ENCODE measurements around the gene KIAA0753. TPM values are rescaled to one million over a fixed set of nuclear protein-coding genes. Genes with fewer than 3 reads are reported as not detected.

Gene KIAA0753
- total RNA-seq, 1 donor from 2014 or later, result 8.9 TPM

Other genes starting within 250 kb of the KIAA0753 start
- not detected in 2 replicates for gene AIPL1, start 205.6 kb downstream of the KIAA0753 start, total RNA-seq
- 24.3 and 47.6 TPM in 2 replicates for gene PIMREG, start 196.3 kb downstream of the KIAA0753 start, total RNA-seq
- gene PITPNM3, start 84.2 kb downstream of the KIAA0753 start, total RNA-seq, result 0.74 and 1.6 TPM in 2 replicates
- gene TXNDC17, start 349 bp upstream of the KIAA0753 start, total RNA-seq, result 94.6 and 100 TPM in 2 replicates
- 17.6 and 19.1 TPM in 2 replicates for gene MED31, start 10.9 kb upstream of the KIAA0753 start, total RNA-seq
- gene C17orf100, start 11.1 kb upstream of the KIAA0753 start, total RNA-seq, result 0.35 and 0.40 TPM in 2 replicates
- gene SLC13A5, start 72.7 kb upstream of the KIAA0753 start, total RNA-seq, result not detected in 2 replicates
- 11.5 and 23.9 TPM in 2 replicates for gene XAF1, start 115.3 kb upstream of the KIAA0753 start, total RNA-seq
- 0.28 and 1.4 TPM in 2 replicates for gene FBXO39, start 135.5 kb upstream of the KIAA0753 start, total RNA-seq
- gene TEKT1, start 191.0 kb upstream of the KIAA0753 start, total RNA-seq, result not detected in 2 replicates

Measured in pulmonary artery endothelial cell (primary cell).